GM12878 (cell line): Measurements from ENCODE around the gene SLC25A17. TPM values are rescaled to one million over a fixed set of nuclear protein-coding genes. Genes with fewer than 3 reads are reported as not detected.

Source experiments
- ATAC-seq: fragments of 200-7000 bp; cut with Tn5 transposase; 3 replicates; pipeline ENCODE4 v1.9.1; 2020; ENCODE audit warnings: mild to moderate bottlenecking, moderate library complexity
- BruUV-seq: library from RNA; stranded (reverse); fragments of 400-500 nt; replicated peaks from 2 replicates; lab custom pipeline; 2021; lab: Mats Ljungman, UMichigan
- CTCF ChIA-PET: fragments of 300-600 bp; sonication (Branson Sonifier 250); formaldehyde crosslinking; extraction: SDS; loops from one replicate; lab custom pipeline; 2021; ENCODE audit warnings: inconsistent platforms; lab: Yijun Ruan, JAX
- POLR2A ChIA-PET: fragments of 350-600 bp; formaldehyde crosslinking; extraction: SDS; loops from one replicate; lab custom pipeline; 2021; ENCODE audit warnings: inconsistent platforms; lab: Charles Lee
- RAD21 ChIA-PET: fragments of 300-600 bp; sonication (Branson Sonifier 250); formaldehyde crosslinking; loops from one replicate; lab custom pipeline; 2023; ENCODE audit warnings: antibody characterized with exemption; ENCODE audit not compliant: unreplicated experiment; lab: Charles Lee
- SMC1A ChIA-PET: fragments of 300-600 bp; sonication (Branson Sonifier 250); formaldehyde crosslinking; loops from one replicate; lab custom pipeline; 2023; ENCODE audit not compliant: unreplicated experiment, uncharacterized antibody; lab: Charles Lee
- DNase-seq: peaks from one replicate; pipeline ENCODE4 v3.0.0-alpha.2; 2011; ENCODE audit warnings: low read depth, low spot score
- FAIRE-seq: peaks from 3 replicates; lab custom pipeline; 2011; peaks lifted over from hg19 to GRCh38; lab: Jason Lieb, UNC
- H2AFZ ChIP-seq: 2 replicates; pipeline ENCODE4 v1.6.0; 2011; ENCODE audit warnings: low read depth, low read length, control low read depth; ENCODE audit not compliant: control insufficient read depth
- H3K27ac ChIP-seq: 2 replicates; pipeline ENCODE4 v1.5.1; 2011; ENCODE audit warnings: control low read depth; ENCODE audit not compliant: control insufficient read depth, insufficient read depth
- H3K27me3 ChIP-seq, 2 experiments: replicated peaks in 1 of 2; 2 replicates each; pipeline versions ENCODE4 v1.6.0 to v1.6.1; 2011; ENCODE audit warnings: low read length in 1 of 2; ENCODE audit not compliant: control insufficient read depth in 2 of 2, insufficient read depth in 2 of 2
- H3K36me3 ChIP-seq, 2 experiments: 2 replicates each; pipeline ENCODE4 v1.5.1; 2011; ENCODE audit warnings: low read length in 1 of 2; ENCODE audit not compliant: control insufficient read depth in 2 of 2, insufficient read depth in 2 of 2
- H3K4me1 ChIP-seq: 2 replicates; pipeline ENCODE4 v1.6.1; 2011; ENCODE audit warnings: mild to moderate bottlenecking, low read length, moderate library complexity, mixed read lengths; ENCODE audit not compliant: control insufficient read depth, insufficient read depth
- H3K4me2 ChIP-seq: 2 replicates; pipeline ENCODE4 v1.6.0; 2011; ENCODE audit warnings: control low read depth; ENCODE audit not compliant: control insufficient read depth, insufficient read depth
- H3K4me3 ChIP-seq: fragments of 200-600 bp; sonication (generic); 2 replicates; pipeline ENCODE4 v1.5.1; 2016
- H3K79me2 ChIP-seq: 2 replicates; pipeline ENCODE4 v1.6.0; 2011; ENCODE audit warnings: low read length; ENCODE audit not compliant: control insufficient read depth, insufficient read depth
- H3K9ac ChIP-seq: 2 replicates; pipeline ENCODE4 v1.8.0; 2011; ENCODE audit warnings: low read length, control low read depth, mixed read lengths; ENCODE audit not compliant: control insufficient read depth, insufficient read depth
- H3K9me3 ChIP-seq: replicated peaks from 3 replicates; pipeline ENCODE4 v1.5.1; 2011; ENCODE audit warnings: mild to moderate bottlenecking, low read length; ENCODE audit not compliant: control insufficient read depth, insufficient read depth
- H4K20me1 ChIP-seq: 2 replicates; pipeline ENCODE4 v1.6.0; 2011; ENCODE audit not compliant: control insufficient read depth, insufficient read depth
- BCL3 ChIP-seq: IDR thresholded peaks from 2 replicates; pipeline ENCODE4 v1.6.1; 2011; ENCODE audit warnings: borderline replicate concordance, low read depth, mild to moderate bottlenecking, moderate library complexity, low read length; ENCODE audit not compliant: insufficient read depth, poor library complexity, severe bottlenecking
- BMI1 ChIP-seq: fragments of 450-650 bp; IDR thresholded peaks from 2 replicates; pipeline ENCODE4 v1.6.1; 2016; ENCODE audit warnings: mild to moderate bottlenecking, moderate library complexity, borderline replicate concordance
- ELK1 ChIP-seq: IDR thresholded peaks from 2 replicates; pipeline ENCODE4 v1.6.1; 2012; ENCODE audit warnings: low read depth, low read length, improper control_type of control experiment
- ETV6 ChIP-seq, 2 experiments: fragments of 450-650 bp in 1 of 2; IDR thresholded peaks in 1 of 2; conservative IDR thresholded peaks in 1 of 2; 2 replicates each; pipeline ENCODE4 v1.6.1; 2014; ENCODE audit warnings: antibody characterized with exemption in 1 of 2, borderline replicate concordance in 1 of 2, low read depth in 1 of 2, mild to moderate bottlenecking in 1 of 2, moderate library complexity in 1 of 2
- HCFC1 ChIP-seq: fragments of 150-350 bp; IDR thresholded peaks from 2 replicates; pipeline ENCODE4 v1.6.1; 2014; ENCODE audit warnings: low read length
- HDAC6 ChIP-seq: fragments of 200-600 bp; sonication (generic); IDR thresholded peaks from one replicate; pipeline ENCODE4 v1.8.0; 2017; ENCODE audit warnings: antibody characterized with exemption; ENCODE audit not compliant: unreplicated experiment
- IKZF1 ChIP-seq: fragments of 450-650 bp; conservative IDR thresholded peaks from 2 replicates; pipeline ENCODE4 v1.6.1; 2017; ENCODE audit warnings: antibody characterized with exemption, mild to moderate bottlenecking
- IKZF2 ChIP-seq, 2 experiments: fragments of 450-650 bp; IDR thresholded peaks; 2 replicates each; pipeline ENCODE4 v1.6.1; 2017; ENCODE audit warnings: mild to moderate bottlenecking in 2 of 2, moderate library complexity in 2 of 2
- MEF2B ChIP-seq: fragments of 450-650 bp; IDR thresholded peaks from 2 replicates; pipeline ENCODE4 v1.6.1; 2018; ENCODE audit warnings: mild to moderate bottlenecking, moderate library complexity; ENCODE audit not compliant: partially characterized antibody, poor library complexity, severe bottlenecking
- MYB ChIP-seq: fragments of 150-350 bp; IDR thresholded peaks from 2 replicates; pipeline ENCODE4 v1.6.1; 2014; ENCODE audit warnings: mild to moderate bottlenecking, low read depth, low read length, borderline replicate concordance
- NR2C1 ChIP-seq: fragments of 450-650 bp; IDR thresholded peaks from 2 replicates; pipeline ENCODE4 v1.6.1; 2017; ENCODE audit warnings: antibody characterized with exemption, mild to moderate bottlenecking, moderate library complexity
- PAX8 ChIP-seq: fragments of 450-650 bp; IDR thresholded peaks from 2 replicates; pipeline ENCODE4 v1.6.1; 2017; ENCODE audit warnings: mild to moderate bottlenecking, moderate library complexity
- POU2F2 ChIP-seq: IDR thresholded peaks from 3 replicates; pipeline ENCODE4 v1.6.1; 2011; ENCODE audit warnings: low read depth, mild to moderate bottlenecking, low read length, borderline replicate concordance
- RELA ChIP-seq: fragments of 450-650 bp; IDR thresholded peaks from 2 replicates; pipeline ENCODE4 v1.8.0; 2014; ENCODE audit warnings: borderline replicate concordance; ENCODE audit not compliant: partially characterized antibody
- SMAD1 ChIP-seq: fragments of 450-650 bp; IDR thresholded peaks from 2 replicates; pipeline ENCODE4 v1.6.1; 2018; ENCODE audit warnings: mild to moderate bottlenecking, low read depth; ENCODE audit not compliant: partially characterized antibody
- SREBF2 ChIP-seq: IDR thresholded peaks from 2 replicates; pipeline ENCODE4 v1.6.1; 2012; ENCODE audit warnings: mild to moderate bottlenecking, low read length
- SUZ12 ChIP-seq: fragments of 200-600 bp; sonication (generic); IDR thresholded peaks from one replicate; pipeline ENCODE4 v1.6.1; 2018; ENCODE audit warnings: antibody characterized with exemption, mild to moderate bottlenecking; ENCODE audit not compliant: unreplicated experiment
- TAF1 ChIP-seq: IDR thresholded peaks from 2 replicates; pipeline ENCODE4 v1.6.1; 2011; ENCODE audit warnings: mild to moderate bottlenecking, low read depth, low read length, borderline replicate concordance
- TARDBP ChIP-seq: IDR thresholded peaks from 2 replicates; pipeline ENCODE4 v1.6.1; 2016; ENCODE audit warnings: borderline replicate concordance
- TCF12 ChIP-seq: IDR thresholded peaks from 2 replicates; pipeline ENCODE4 v1.6.1; 2011; ENCODE audit warnings: low read depth, mild to moderate bottlenecking, low read length
- WRNIP1 ChIP-seq: IDR thresholded peaks from 2 replicates; pipeline ENCODE4 v1.6.1; 2011; ENCODE audit warnings: low read depth, low read length, improper control_type of control experiment, borderline replicate concordance
- ZBTB33 ChIP-seq: fragments of 450-650 bp; IDR thresholded peaks from 2 replicates; pipeline ENCODE4 v1.6.1; 2017; ENCODE audit warnings: mild to moderate bottlenecking
- WGBS: methylation state at CpG from one replicate; pipeline ENCODE4 v1.1.6; 2016; ENCODE audit warnings: low lambda C conversion rate; ENCODE audit not compliant: insufficient replicate concordance, insufficient coverage; ENCODE audit errors: missing lambda C conversion rate; 5-methylcytosine and 5-hydroxymethylcytosine counted together
- in situ Hi-C: fragments of 300-500 bp; cut with MboI; formaldehyde crosslinking; loops from 9 replicates; pipeline ENCODE4 v1.14.3; 2018; ENCODE audit warnings: mixed read lengths
- intact Hi-C: fragments of 100-400 bp; cut with micrococcal nuclease; formaldehyde crosslinking; loops from one replicate; pipeline ENCODE4 v1.14.2; 2022; ENCODE audit not compliant: unreplicated experiment
- polyA plus RNA-seq, 11 experiments: library from polyadenylated mRNA; depleted of rRNA in 4 of 11; unstranded in 6 of 11; stranded (reverse) in 5 of 11; fragments of >200 nt; fragmentation: Nextera tagmentation in 4 of 11; fragmentation: Illumina TruSeq in 1 of 11; extraction: Ambion mirVana in 4 of 11; extraction: Trizol in 1 of 11; gene quantifications; 1 replicate in 1 of 11; 2 replicates in 10 of 11; pipeline versions ENCODE4 v1.2.1 to v1.2.3, GENCODE V29; 2011 to 2016; ENCODE audit warnings: inconsistent platforms in 2 of 11, missing spikeins in 2 of 11, low read depth in 1 of 11
- total RNA-seq, 4 experiments: library from RNA; depleted of rRNA in 3 of 4; stranded (reverse); fragments of >200 nt in 3 of 4; fragmentation: Illumina TruSeq in 1 of 4; extraction: Trizol in 1 of 4; gene quantifications; 2 replicates each; pipeline versions ENCODE4 v1.2.1 to v1.2.3, GENCODE V29; 2013 to 2021

Gene SLC25A17
- total and polyA plus RNA-seq, 10 of the 15 experiments (the other 5 are each of a cell fraction or from before 2014, with no cell fraction given) = 37.5 to 113 (median 62.3) TPM

GRCh38 chr22:40733919-40734318 lies 85.2 kb downstream of the SLC25A17 start (continued):
- TF ChIP-seq BCL3 (no peak), ZBTB33 (no peak), IKZF2 (IDR thresholded peaks at IDR 0.05) (no peak)

GRCh38 chr22:40732999-40733292 lies 86.2 kb downstream of the SLC25A17 start:
- H3K27me3 ChIP-seq = no peaks in the 10 kb centered on the region
- H3K9ac ChIP-seq = no peak overlapping the region
- no TSS peak for BruUV-seq
- no peaks in the 10 kb centered on the region for H3K9me3 ChIP-seq
- no peak for FAIRE-seq
- in situ Hi-C loops = no loop called here
- SMC1A ChIA-PET = interaction anchor here (0.6 kb wide), 1 partner anchor 45 kb away, joined by 4 read pairs; no protein-coding TSS in a partner anchor
- intact Hi-C loops = no loop called here
- POLR2A ChIA-PET = no interaction called here
- H2AFZ ChIP-seq = peak overlapping the region; percentile 0; the same call in 1 of the 2 replicates
- no peaks in the 10 kb centered on the region for H3K4me1 ChIP-seq
- 50% methylated on average over 2 of the region's 2 CpGs for WGBS
- H3K27ac ChIP-seq = no peak overlapping the region
- ATAC-seq = no peak
- no peaks in the 10 kb centered on the region for H4K20me1 ChIP-seq
- no peaks in the 10 kb centered on the region for H3K36me3 ChIP-seq
- CTCF ChIA-PET = no interaction called here
- H3K79me2 ChIP-seq = no peaks in the 10 kb centered on the region
- RAD21 ChIA-PET = no interaction called here
- no peak overlapping the region for H3K4me2 ChIP-seq
- no peak overlapping the region for H3K4me3 ChIP-seq
- no peak for DNase-seq
- no peak for TF ChIP-seq POU2F2
- TF ChIP-seq BMI1 = no peak
- no peak for TF ChIP-seq RELA
- no peak for TF ChIP-seq MEF2B
- TF ChIP-seq TAF1 = no peak
- TF ChIP-seq SMAD1 = no peak
- no peak for TF ChIP-seq NR2C1
- TF ChIP-seq SUZ12 = no peak
- TF ChIP-seq WRNIP1 = no peak
- no peak for TF ChIP-seq IKZF1
- no peak for TF ChIP-seq HDAC6
- TF ChIP-seq ETV6 (conservative IDR thresholded peaks at IDR 0.05 in 1 of 2, IDR thresholded peaks at IDR 0.05 in 1 of 2; ENCODE audit: borderline replicate concordance in 1 of 2, low read depth in 1 of 2) = no peak
- no peak for TF ChIP-seq TCF12
- TF ChIP-seq MYB = no peak
- TF ChIP-seq PAX8 = no peak
- TF ChIP-seq HCFC1 = no peak
- TF ChIP-seq TARDBP = no peak
- no peak for TF ChIP-seq ELK1
- TF ChIP-seq SREBF2 = no peak
